AG10803 (cell line): ENCODE data around the gene CETN2.

Source experiments
- DNase-seq: peaks from one replicate; pipeline ENCODE4 v3.0.0; 2010; ENCODE audit warnings: low read depth
- H3K4me3 ChIP-seq: 2 replicates; pipeline ENCODE4 v1.5.1; 2011; ENCODE audit warnings: mild to moderate bottlenecking, low read length, control low read depth
- TF ChIP-seq, protein P1 (sequence below): conservative IDR thresholded peaks from 2 replicates; pipeline ENCODE4 v1.5.1; 2011; ENCODE audit warnings: mild to moderate bottlenecking, low read length, control low read depth, inconsistent platforms

CETN2 gene

DNA sequence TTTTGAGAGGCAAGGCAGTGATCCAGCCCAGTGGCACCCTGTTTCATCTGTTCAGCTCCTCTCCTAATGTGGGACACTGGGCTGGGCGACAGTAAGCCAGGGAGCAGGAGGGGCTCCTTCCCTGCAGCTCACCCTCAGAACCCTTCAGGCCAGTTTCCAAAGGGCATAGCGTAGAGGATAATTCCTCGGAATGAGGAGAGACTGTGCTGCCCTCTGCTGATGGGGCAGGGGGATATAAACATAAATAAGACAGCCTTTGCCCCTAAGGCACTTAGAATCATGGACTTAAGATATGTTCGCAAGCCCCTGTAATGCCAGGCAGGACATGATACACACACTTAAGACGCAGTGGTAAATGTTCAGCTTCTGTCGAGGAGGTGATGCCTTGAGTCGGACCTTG lies 39.4 kb upstream of the CETN2 start:
- no peak overlapping the region for H3K4me3 ChIP-seq
- TF ChIP-seq, protein P1, sequence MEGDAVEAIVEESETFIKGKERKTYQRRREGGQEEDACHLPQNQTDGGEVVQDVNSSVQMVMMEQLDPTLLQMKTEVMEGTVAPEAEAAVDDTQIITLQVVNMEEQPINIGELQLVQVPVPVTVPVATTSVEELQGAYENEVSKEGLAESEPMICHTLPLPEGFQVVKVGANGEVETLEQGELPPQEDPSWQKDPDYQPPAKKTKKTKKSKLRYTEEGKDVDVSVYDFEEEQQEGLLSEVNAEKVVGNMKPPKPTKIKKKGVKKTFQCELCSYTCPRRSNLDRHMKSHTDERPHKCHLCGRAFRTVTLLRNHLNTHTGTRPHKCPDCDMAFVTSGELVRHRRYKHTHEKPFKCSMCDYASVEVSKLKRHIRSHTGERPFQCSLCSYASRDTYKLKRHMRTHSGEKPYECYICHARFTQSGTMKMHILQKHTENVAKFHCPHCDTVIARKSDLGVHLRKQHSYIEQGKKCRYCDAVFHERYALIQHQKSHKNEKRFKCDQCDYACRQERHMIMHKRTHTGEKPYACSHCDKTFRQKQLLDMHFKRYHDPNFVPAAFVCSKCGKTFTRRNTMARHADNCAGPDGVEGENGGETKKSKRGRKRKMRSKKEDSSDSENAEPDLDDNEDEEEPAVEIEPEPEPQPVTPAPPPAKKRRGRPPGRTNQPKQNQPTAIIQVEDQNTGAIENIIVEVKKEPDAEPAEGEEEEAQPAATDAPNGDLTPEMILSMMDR: no peak
- no peak for DNase-seq

- no peak for DNase-seq
- no peak overlapping the region for H3K4me3 ChIP-seq
- TF ChIP-seq, protein P1: no peak
Observed at GRCh38 chrX:152866386-152866785, 35.8 kb upstream of the CETN2 start.

- peak; percentile 15 for DNase-seq
- H3K4me3 ChIP-seq: no peak overlapping the region
- TF ChIP-seq, protein P1: no peak
Observed at GRCh38 chrX:152865232-152865920, 34.8 kb upstream of the CETN2 start.

- no peak overlapping the region for H3K4me3 ChIP-seq
- TF ChIP-seq, protein P1: no peak
- no peak for DNase-seq
Observed at GRCh38 chrX:152861826-152862225, 31.3 kb upstream of the CETN2 start.

- TF ChIP-seq, protein P1: no peak
- no peak overlapping the region for H3K4me3 ChIP-seq
- peak; percentile 3 for DNase-seq
Observed at GRCh38 chrX:152861116-152861515, 30.6 kb upstream of the CETN2 start.

DNA sequence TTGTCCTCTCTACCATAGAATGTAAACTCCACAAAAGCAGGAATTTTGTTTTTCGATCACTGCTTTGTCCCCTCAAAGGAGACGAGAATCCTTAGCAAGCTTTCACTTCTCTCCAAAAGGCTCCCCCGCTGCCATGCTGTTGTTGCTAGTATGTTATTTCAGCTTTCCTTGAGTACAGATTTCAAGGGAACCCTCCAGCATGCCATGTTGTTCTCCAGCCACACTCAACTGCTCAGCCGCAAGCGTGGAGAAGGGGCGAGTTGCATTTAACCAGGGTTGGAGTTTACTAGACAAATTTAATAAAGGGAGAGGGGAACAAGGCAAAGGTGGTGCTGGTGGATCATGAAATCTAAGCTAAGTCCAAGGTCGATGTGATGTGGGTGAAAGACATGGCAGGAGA lies 23.4 kb upstream of the CETN2 start:
- H3K4me3 ChIP-seq: no peak overlapping the region
- TF ChIP-seq, protein P1: no peak
- no peak for DNase-seq

DNA sequence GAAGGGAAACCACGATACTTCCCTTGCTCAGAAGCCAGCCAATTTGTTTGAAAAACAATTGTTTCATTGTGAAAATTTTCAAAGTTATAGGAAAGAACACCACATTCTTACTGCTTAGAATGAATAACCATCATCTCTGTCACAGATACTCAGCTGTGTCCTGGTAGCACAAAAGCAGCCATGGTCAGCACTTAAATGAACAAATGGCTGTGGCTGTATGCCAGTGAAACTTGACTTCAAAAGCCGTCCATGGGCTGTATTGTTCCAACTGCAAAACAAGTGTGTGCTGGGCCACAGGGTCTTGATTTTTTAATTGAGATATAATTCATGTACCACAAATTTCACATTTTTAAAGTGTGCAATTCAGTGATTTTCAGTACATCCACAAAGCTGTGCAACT lies 19.9 kb upstream of the CETN2 start:
- DNase-seq: no peak
- TF ChIP-seq, protein P1: no peak
- no peak overlapping the region for H3K4me3 ChIP-seq
